Endothelial cell of umbilical vein (primary cell): ENCODE results near the gene CTDSPL. TPM values are rescaled to one million over a fixed set of nuclear protein-coding genes. Genes with fewer than 3 reads are reported as not detected.

Source experiments
- BruUV-seq: library from RNA; stranded (reverse); fragments of 400-500 nt; replicated peaks from 2 replicates; lab custom pipeline; 2021; lab: Mats Ljungman, UMichigan
- CTCF ChIA-PET: fragments of 300-600, 350-600 bp; sonication (Branson Sonifier 250); formaldehyde crosslinking; loops from one replicate; lab custom pipeline; 2021; ENCODE audit warnings: antibody characterized with exemption, inconsistent platforms; lab: Charles Lee
- POLR2A ChIA-PET: fragments of 300-600, 350-600 bp; sonication (Branson Sonifier 250); formaldehyde crosslinking; loops from one replicate; lab custom pipeline; 2021; ENCODE audit warnings: antibody characterized with exemption, inconsistent platforms; lab: Charles Lee
- DNase-seq: peaks from one replicate; pipeline ENCODE4 v3.0.0-alpha.2; 2011; ENCODE audit warnings: low read depth, low spot score
- FAIRE-seq: peaks from 2 replicates; lab custom pipeline; 2011; peaks lifted over from hg19 to GRCh38; lab: Jason Lieb, UNC
- H2AFZ ChIP-seq: 2 replicates; pipeline ENCODE4 v1.6.0; 2012; ENCODE audit warnings: low read depth, low read length, control low read depth, inconsistent platforms
- H3K27ac ChIP-seq: 2 replicates; pipeline ENCODE4 v1.5.1; 2011; ENCODE audit warnings: low read depth, mild to moderate bottlenecking, control low read depth, low read length, moderate library complexity; ENCODE audit not compliant: insufficient read depth
- H3K27me3 ChIP-seq, 2 experiments: 2 replicates each; pipeline versions ENCODE4 v1.6.0 to v1.6.1; 2011; ENCODE audit warnings: low read length in 2 of 2, mixed read lengths in 1 of 2; ENCODE audit not compliant: control insufficient read depth in 2 of 2, insufficient read depth in 2 of 2
- H3K36me3 ChIP-seq, 2 experiments: 2 replicates in 1 of 2; 3 replicates in 1 of 2; pipeline ENCODE4 v1.5.1; 2011; ENCODE audit warnings: low read length in 2 of 2, mild to moderate bottlenecking in 1 of 2, moderate library complexity in 1 of 2; ENCODE audit not compliant: control insufficient read depth in 2 of 2, insufficient read depth in 2 of 2; ENCODE audit errors: extremely low read depth in 1 of 2
- H3K4me1 ChIP-seq: 3 replicates; pipeline ENCODE4 v1.5.1; 2011; ENCODE audit warnings: mild to moderate bottlenecking, low read length; ENCODE audit not compliant: control insufficient read depth, insufficient read depth; ENCODE audit errors: extremely low read depth
- H3K4me2 ChIP-seq: 2 replicates; pipeline ENCODE4 v1.6.1; 2011; ENCODE audit warnings: low read length, control low read depth, mixed read lengths; ENCODE audit not compliant: insufficient read depth
- H3K4me3 ChIP-seq, 3 experiments: fragments of 200-600 bp in 1 of 3; sonication (generic), shearing (Covaris generic) in 1 of 3; replicated peaks in 1 of 3; 2 replicates each; pipeline ENCODE4 v1.5.1; 2011 to 2016; ENCODE audit warnings: control low read depth in 3 of 3, low read length in 3 of 3, mild to moderate bottlenecking in 2 of 3, inconsistent platforms in 1 of 3, low read depth in 1 of 3, moderate library complexity in 1 of 3; ENCODE audit not compliant: insufficient read depth in 1 of 3
- H3K79me2 ChIP-seq: 2 replicates; pipeline ENCODE4 v1.6.0; 2012; ENCODE audit warnings: low read length, inconsistent platforms; ENCODE audit not compliant: control insufficient read depth, insufficient read depth
- H3K9ac ChIP-seq: replicated peaks from 2 replicates; pipeline ENCODE3; 2011; ENCODE audit warnings: low read length, control low read depth; ENCODE audit not compliant: insufficient read depth; ENCODE audit errors: extremely low read depth
- H3K9me1 ChIP-seq: replicated peaks from 3 replicates; pipeline ENCODE4 v1.6.0; 2011; ENCODE audit warnings: mild to moderate bottlenecking, low read length; ENCODE audit not compliant: control insufficient read depth, insufficient read depth; ENCODE audit errors: extremely low read depth
- H3K9me3 ChIP-seq: replicated peaks from 2 replicates; pipeline ENCODE4 v1.5.1; 2012; ENCODE audit warnings: low read length, inconsistent platforms; ENCODE audit not compliant: control insufficient read depth, insufficient read depth
- H4K20me1 ChIP-seq: replicated peaks from 2 replicates; pipeline ENCODE3; 2011; ENCODE audit warnings: mild to moderate bottlenecking, low read length; ENCODE audit not compliant: control insufficient read depth, insufficient read depth; ENCODE audit errors: extremely low read depth
- CTCF ChIP-seq, 2 donors: IDR thresholded peaks; 1 replicate in 1 of 2; 2 replicates in 1 of 2; pipeline ENCODE4 v1.5.1; 2011; ENCODE audit warnings: low read length in 2 of 2, mild to moderate bottlenecking in 2 of 2, moderate library complexity in 2 of 2, control low read depth in 1 of 2, inconsistent platforms in 1 of 2, low read depth in 1 of 2; ENCODE audit not compliant: insufficient read depth in 1 of 2; ENCODE audit errors: extremely low read depth in 1 of 2
- EZH2 ChIP-seq: IDR thresholded peaks from 2 replicates; pipeline ENCODE4 v1.6.1; 2012; ENCODE audit warnings: borderline replicate concordance, low read depth, mild to moderate bottlenecking, moderate library complexity, low read length, inconsistent platforms; ENCODE audit not compliant: severe bottlenecking
- FOS ChIP-seq: IDR thresholded peaks from 2 replicates; pipeline ENCODE4 v1.6.1; 2011; ENCODE audit warnings: mild to moderate bottlenecking, low read length, moderate library complexity, borderline replicate concordance; ENCODE audit not compliant: insufficient read depth
- GATA2 ChIP-seq: IDR thresholded peaks from 2 replicates; pipeline ENCODE4 v1.7.0; 2011; ENCODE audit warnings: low read depth, mild to moderate bottlenecking, moderate library complexity, mixed read lengths, low read length; ENCODE audit not compliant: insufficient read length, insufficient read depth
- JUN ChIP-seq: IDR thresholded peaks from 2 replicates; pipeline ENCODE4 v1.6.1; 2011; ENCODE audit warnings: borderline replicate concordance, low read depth; ENCODE audit not compliant: insufficient read length, insufficient read depth
- MAX ChIP-seq: IDR thresholded peaks from 2 replicates; pipeline ENCODE4 v1.6.1; 2011; ENCODE audit not compliant: insufficient read depth, insufficient read length
- MYC ChIP-seq: IDR thresholded peaks from one replicate; pipeline ENCODE4 v1.6.1; 2011; ENCODE audit warnings: mild to moderate bottlenecking, low read depth, low read length
- POLR2A ChIP-seq: IDR thresholded peaks from 2 replicates; pipeline ENCODE4 v1.6.1; 2012; ENCODE audit warnings: low read depth, mild to moderate bottlenecking, control low read depth, low read length
- POLR2AphosphoS5 ChIP-seq: IDR thresholded peaks from 2 replicates; pipeline ENCODE4 v1.6.1; 2012; ENCODE audit warnings: low read depth, mild to moderate bottlenecking, control low read depth, low read length, moderate library complexity; ENCODE audit not compliant: insufficient read depth
- dilution Hi-C: fragments of 300-500 bp; cut with MboI; formaldehyde crosslinking; loops from one replicate; pipeline ENCODE4 v1.15.0; 2019; ENCODE audit warnings: low sequenced_read_pairs; ENCODE audit not compliant: extremely low pct_ligation_motif_present
- intact Hi-C: fragments of 100-400 bp; cut with micrococcal nuclease; formaldehyde crosslinking; loops from one replicate; pipeline ENCODE4 v1.10.0; 2022
- polyA plus RNA-seq, 4 experiments: library from polyadenylated mRNA; depleted of rRNA in 3 of 4; stranded (reverse) in 3 of 4; unstranded in 1 of 4; fragments of >200 nt; gene quantifications; 2 replicates each; pipeline versions ENCODE4 v1.2.1 to v1.2.3, GENCODE V29; 2011 to 2012; ENCODE audit warnings: missing spikeins in 1 of 4
- total RNA-seq: library from RNA; stranded (reverse); gene quantifications from 2 replicates; pipeline ENCODE4 v1.2.3, GENCODE V29; 2021

CTDSPL gene
- total and polyA plus RNA-seq, 2 donors (not counting 3 experiments of a cell fraction or from before 2014, with no cell fraction given): 30.1 to 43.2 TPM

- H3K9me3 ChIP-seq: no peaks in the 10 kb centered on the region
- H3K79me2 ChIP-seq: no peaks in the 10 kb centered on the region
- CTCF ChIA-PET: interaction anchor here (0.7 to 5.0 kb wide), 8 partner anchors 10 to 102 kb away, joined by 3 to 57 read pairs (median 4); no protein-coding TSS in a partner anchor
- no peak overlapping the region for H3K27ac ChIP-seq
- no peaks in the 10 kb centered on the region for H3K27me3 ChIP-seq
- no peak overlapping the region for H2AFZ ChIP-seq
- no peak overlapping the region for H3K4me3 ChIP-seq
- no peaks in the 10 kb centered on the region for H3K36me3 ChIP-seq
- no peak overlapping the region for H3K4me2 ChIP-seq
- intact Hi-C loops (loop anchor here (1.0 to 2.0 kb wide), 3 partner anchors 10 to 19 kb away; no protein-coding TSS in a partner anchor), dilution Hi-C loops (no loop called here)
- peaks cover 32% of the 10 kb centered on the region for H3K4me1 ChIP-seq
- H3K9me1 ChIP-seq: no peaks in the 10 kb centered on the region
- H3K9ac ChIP-seq: no peak overlapping the region
- FAIRE-seq (no peak), DNase-seq (peak; percentile 11)
- POLR2A ChIA-PET: no interaction called here
- no TSS peak for BruUV-seq
- TF ChIP-seq GATA2 (no peak), FOS (peak; percentile 20)
- no peaks in the 10 kb centered on the region for H4K20me1 ChIP-seq
Observed at GRCh38 chr3:37955918-37956707, 94.4 kb downstream of the CTDSPL start.

GRCh38 chr3:37956723-37957538 is 95.3 kb downstream of the CTDSPL start:
- dilution Hi-C loops: no loop called here
- peak; percentile 82 for FAIRE-seq

More at GRCh38 chr3:37956723-37957538, 95.3 kb downstream of the CTDSPL start:
- H3K9me3 ChIP-seq: no peaks in the 10 kb centered on the region
- H3K9me1 ChIP-seq: no peaks in the 10 kb centered on the region
- no peak overlapping the region for H3K9ac ChIP-seq
- no peaks in the 10 kb centered on the region for H4K20me1 ChIP-seq
- H3K4me2 ChIP-seq: peak overlapping the region; percentile 50
- no peaks in the 10 kb centered on the region for H3K36me3 ChIP-seq
- peak overlapping the region; percentile 52 for H2AFZ ChIP-seq
- no TSS peak for BruUV-seq
- peak; percentile 84 for DNase-seq
- peaks cover 40% of the 10 kb centered on the region for H3K4me1 ChIP-seq
- no peak overlapping the region for H3K4me3 ChIP-seq
- CTCF ChIA-PET: interaction anchor here (0.6 to 5.0 kb wide), 10 partner anchors 9 to 101 kb away, joined by 3 to 57 read pairs (median 3); no protein-coding TSS in a partner anchor
- H3K27me3 ChIP-seq: no peaks in the 10 kb centered on the region
- no peak for TF ChIP-seq GATA2
- TF ChIP-seq CTCF (IDR thresholded peaks at IDR 0.05; ENCODE audit: extremely low read depth in 1 of 2, insufficient read depth in 1 of 2, low read depth in 1 of 2, low read length in 2 of 2): no peak
- TF ChIP-seq FOS: no peak
- no peak for TF ChIP-seq POLR2AphosphoS5
- TF ChIP-seq MYC: no peak
- no peak for TF ChIP-seq MAX
- no peak for TF ChIP-seq POLR2A
- TF ChIP-seq EZH2: no peak
- TF ChIP-seq JUN: no peak
- intact Hi-C loops: loop anchor here (1.0 to 2.0 kb wide), 3 partner anchors 10 to 20 kb away; no protein-coding TSS in a partner anchor
- H3K27ac ChIP-seq: peak overlapping the region; percentile 41
- H3K79me2 ChIP-seq: no peaks in the 10 kb centered on the region
- POLR2A ChIA-PET: no interaction called here
